ENCODE results near the gene PCDHGB1.
"Not testable (repeated sequence)": the region's sequence is repeated elsewhere in the genome, so short reads cannot be mapped to it uniquely, and the experiment has no call there.

Gene PCDHGB1

DNA sequence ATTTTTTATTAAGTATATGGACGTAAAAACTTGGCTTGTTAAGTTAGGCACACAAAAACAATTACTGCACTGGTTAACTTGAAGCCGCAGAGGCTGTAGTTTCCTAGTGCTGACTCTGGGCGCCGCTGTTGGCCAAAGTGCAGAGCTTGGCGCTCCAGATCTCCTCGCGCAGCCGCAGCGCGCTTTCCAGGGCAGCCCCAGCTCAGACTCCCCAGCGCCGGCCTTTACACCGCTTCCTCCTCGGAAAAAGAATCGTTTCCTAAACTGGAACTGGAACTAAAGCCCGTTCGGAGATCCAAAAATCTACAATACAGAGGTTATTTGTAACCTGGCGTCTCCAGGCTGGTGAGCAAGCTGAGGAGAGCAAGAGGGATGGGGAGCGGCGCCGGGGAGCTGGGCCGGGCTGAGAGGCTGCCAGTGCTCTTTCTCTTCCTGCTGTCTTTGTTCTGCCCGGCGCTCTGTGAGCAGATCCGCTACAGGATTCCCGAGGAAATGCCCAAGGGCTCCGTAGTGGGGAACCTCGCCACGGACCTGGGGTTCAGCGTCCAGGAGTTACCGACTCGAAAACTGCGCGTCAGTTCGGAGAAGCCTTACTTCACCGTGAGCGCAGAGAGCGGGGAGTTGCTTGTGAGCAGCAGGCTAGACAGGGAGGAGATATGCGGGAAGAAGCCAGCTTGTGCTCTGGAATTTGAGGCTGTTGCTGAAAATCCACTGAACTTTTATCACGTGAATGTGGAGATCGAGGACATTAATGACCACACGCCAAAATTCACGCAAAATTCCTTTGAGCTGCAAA lies 48.1 kb downstream of the PCDHGB1 start, which contains the start of gene PCDHGB5:
TSS of gene PCDHGB5 (plus strand) at position 192 of the 796 bp plus-strand sequence. CDS start at position 373, 181 bp downstream.
- H4K20me1 ChIP-seq (ENCODE audit: insufficient read depth, low read length); H2AFZ ChIP-seq (ENCODE audit: low read depth, low read length); H3K4me2 ChIP-seq (ENCODE audit: insufficient read depth, low read length); H3K9ac ChIP-seq (ENCODE audit: low read depth, low read length); H3K36me3 ChIP-seq (ENCODE audit: insufficient read depth, low read length); ATAC-seq (ENCODE audit: insufficient read depth, low read depth); H3K4me1 ChIP-seq (ENCODE audit: insufficient read depth, low read length); H3K9me3 ChIP-seq (ENCODE audit: insufficient read depth, low read length, severe bottlenecking); H3K4me3 ChIP-seq (ENCODE audit: low read depth in 1 of 2, low read length in 2 of 2); H3K79me2 ChIP-seq (ENCODE audit: insufficient read depth, low read length); H3K27ac ChIP-seq (ENCODE audit: low read length); DNase-seq; H3K27me3 ChIP-seq (ENCODE audit: insufficient read depth, low read length, poor library complexity): not testable (repeated sequence)
- TF ChIP-seq, protein P1, sequence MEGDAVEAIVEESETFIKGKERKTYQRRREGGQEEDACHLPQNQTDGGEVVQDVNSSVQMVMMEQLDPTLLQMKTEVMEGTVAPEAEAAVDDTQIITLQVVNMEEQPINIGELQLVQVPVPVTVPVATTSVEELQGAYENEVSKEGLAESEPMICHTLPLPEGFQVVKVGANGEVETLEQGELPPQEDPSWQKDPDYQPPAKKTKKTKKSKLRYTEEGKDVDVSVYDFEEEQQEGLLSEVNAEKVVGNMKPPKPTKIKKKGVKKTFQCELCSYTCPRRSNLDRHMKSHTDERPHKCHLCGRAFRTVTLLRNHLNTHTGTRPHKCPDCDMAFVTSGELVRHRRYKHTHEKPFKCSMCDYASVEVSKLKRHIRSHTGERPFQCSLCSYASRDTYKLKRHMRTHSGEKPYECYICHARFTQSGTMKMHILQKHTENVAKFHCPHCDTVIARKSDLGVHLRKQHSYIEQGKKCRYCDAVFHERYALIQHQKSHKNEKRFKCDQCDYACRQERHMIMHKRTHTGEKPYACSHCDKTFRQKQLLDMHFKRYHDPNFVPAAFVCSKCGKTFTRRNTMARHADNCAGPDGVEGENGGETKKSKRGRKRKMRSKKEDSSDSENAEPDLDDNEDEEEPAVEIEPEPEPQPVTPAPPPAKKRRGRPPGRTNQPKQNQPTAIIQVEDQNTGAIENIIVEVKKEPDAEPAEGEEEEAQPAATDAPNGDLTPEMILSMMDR (IDR thresholded peaks at IDR 0.05; ENCODE audit: borderline replicate concordance, extremely low read depth, low read length, poor library complexity, severe bottlenecking): peak; percentile 10

DNA sequence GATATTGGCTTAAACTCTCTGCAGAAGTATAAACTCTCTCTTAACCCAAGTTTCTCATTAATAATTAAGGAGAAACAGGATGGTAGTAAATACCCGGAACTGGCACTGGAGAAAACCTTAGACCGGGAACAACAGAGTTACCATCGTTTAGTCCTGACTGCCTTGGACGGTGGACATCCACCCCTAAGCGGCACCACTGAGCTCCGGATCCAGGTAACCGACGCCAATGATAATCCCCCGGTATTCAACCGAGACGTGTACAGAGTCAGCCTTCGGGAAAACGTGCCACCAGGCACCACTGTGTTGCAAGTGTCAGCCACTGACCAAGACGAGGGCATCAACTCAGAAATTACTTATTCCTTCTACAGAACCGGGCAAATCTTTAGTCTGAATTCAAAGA lies 48.7 kb downstream of the PCDHGB1 start:
- Histone ChIP-seq H4K20me1 (ENCODE audit: insufficient read depth, low read length) (no peaks in the 10 kb centered on the region), H3K9ac (ENCODE audit: low read depth, low read length) (no peak overlapping the region), H3K4me2 (ENCODE audit: insufficient read depth, low read length) (no peak overlapping the region), H3K79me2 (ENCODE audit: insufficient read depth, low read length) (no peaks in the 10 kb centered on the region), H3K4me3 (ENCODE audit: low read depth in 1 of 2, low read length in 2 of 2) (no peak overlapping the region), H3K27ac (ENCODE audit: low read length) (no peak overlapping the region), H3K4me1 (ENCODE audit: insufficient read depth, low read length) (no peaks in the 10 kb centered on the region), H3K27me3 (ENCODE audit: insufficient read depth, low read length, poor library complexity) (no peaks in the 10 kb centered on the region), H3K9me3 (ENCODE audit: insufficient read depth, low read length, severe bottlenecking) (no peaks in the 10 kb centered on the region), H3K36me3 (ENCODE audit: insufficient read depth, low read length) (no peaks in the 10 kb centered on the region), H2AFZ (ENCODE audit: low read depth, low read length) (no peak overlapping the region)
- DNase-seq (no peak), ATAC-seq (ENCODE audit: insufficient read depth, low read depth) (no peak)
- TF ChIP-seq, protein P1 (IDR thresholded peaks at IDR 0.05; ENCODE audit: borderline replicate concordance, extremely low read depth, low read length, poor library complexity, severe bottlenecking): no peak
- no peak for TF ChIP-seq EZH2 (IDR thresholded peaks at IDR 0.05; ENCODE audit: borderline replicate concordance, low read depth, low read length, severe bottlenecking)

DNA sequence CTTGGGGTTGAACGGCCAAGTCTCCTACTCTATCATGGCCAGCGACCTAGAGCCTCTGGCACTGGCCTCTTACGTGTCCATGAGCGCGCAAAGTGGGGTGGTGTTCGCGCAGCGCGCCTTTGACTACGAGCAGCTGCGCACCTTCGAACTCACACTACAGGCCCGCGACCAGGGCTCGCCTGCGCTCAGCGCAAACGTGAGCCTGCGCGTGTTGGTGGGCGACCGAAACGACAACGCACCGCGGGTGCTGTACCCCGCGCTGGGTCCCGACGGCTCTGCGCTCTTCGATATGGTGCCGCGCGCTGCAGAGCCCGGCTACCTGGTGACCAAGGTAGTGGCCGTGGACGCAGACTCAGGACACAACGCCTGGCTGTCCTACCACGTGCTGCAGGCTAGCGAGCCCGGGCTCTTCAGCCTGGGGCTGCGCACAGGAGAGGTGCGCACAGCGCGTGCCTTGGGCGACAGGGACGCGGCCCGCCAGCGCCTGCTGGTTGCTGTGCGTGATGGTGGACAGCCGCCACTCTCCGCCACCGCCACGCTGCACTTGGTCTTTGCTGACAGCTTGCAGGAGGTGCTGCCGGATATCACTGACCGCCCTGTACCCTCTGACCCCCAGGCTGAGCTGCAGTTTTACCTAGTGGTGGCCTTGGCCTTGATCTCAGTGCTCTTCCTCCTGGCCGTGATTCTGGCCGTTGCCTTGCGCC lies 49.8 kb downstream of the PCDHGB1 start:
- H3K27me3 ChIP-seq (ENCODE audit: insufficient read depth, low read length, poor library complexity): no peaks in the 10 kb centered on the region
- TF ChIP-seq, protein P1 (IDR thresholded peaks at IDR 0.05; ENCODE audit: borderline replicate concordance, extremely low read depth, low read length, poor library complexity, severe bottlenecking): no peak
- no peak overlapping the region for H3K9ac ChIP-seq (ENCODE audit: low read depth, low read length)

More for the DNA sequence above, 49.8 kb downstream of the PCDHGB1 start:
- no peak overlapping the region for H3K4me3 ChIP-seq (ENCODE audit: low read depth in 1 of 2, low read length in 2 of 2)
- no peaks in the 10 kb centered on the region for H3K9me3 ChIP-seq (ENCODE audit: insufficient read depth, low read length, severe bottlenecking)
- no peak overlapping the region for H3K4me2 ChIP-seq (ENCODE audit: insufficient read depth, low read length)
- H3K79me2 ChIP-seq (ENCODE audit: insufficient read depth, low read length): no peaks in the 10 kb centered on the region
- H3K4me1 ChIP-seq (ENCODE audit: insufficient read depth, low read length): no peaks in the 10 kb centered on the region
- DNase-seq (no peak), ATAC-seq (ENCODE audit: insufficient read depth, low read depth) (no peak)
- H3K36me3 ChIP-seq (ENCODE audit: insufficient read depth, low read length): no peaks in the 10 kb centered on the region
- no peaks in the 10 kb centered on the region for H4K20me1 ChIP-seq (ENCODE audit: insufficient read depth, low read length)
- no peak overlapping the region for H3K27ac ChIP-seq (ENCODE audit: low read length)
- no peak overlapping the region for H2AFZ ChIP-seq (ENCODE audit: low read depth, low read length)

Data from DND-41 (cell line).